GM12875 (cell line): ENCODE data around the gene EARS2.

Source experiments
- H3K4me3 ChIP-seq: one replicate; pipeline ENCODE4 v1.5.1; 2011; ENCODE audit warnings: low read depth, low read length, control low read depth
- CTCF ChIP-seq: IDR thresholded peaks from 2 replicates; pipeline ENCODE4 v1.5.1; 2011; ENCODE audit warnings: low read depth, mild to moderate bottlenecking, control low read depth, inconsistent platforms, low read length, moderate library complexity, borderline replicate concordance; ENCODE audit not compliant: insufficient read depth

Gene EARS2

DNA sequence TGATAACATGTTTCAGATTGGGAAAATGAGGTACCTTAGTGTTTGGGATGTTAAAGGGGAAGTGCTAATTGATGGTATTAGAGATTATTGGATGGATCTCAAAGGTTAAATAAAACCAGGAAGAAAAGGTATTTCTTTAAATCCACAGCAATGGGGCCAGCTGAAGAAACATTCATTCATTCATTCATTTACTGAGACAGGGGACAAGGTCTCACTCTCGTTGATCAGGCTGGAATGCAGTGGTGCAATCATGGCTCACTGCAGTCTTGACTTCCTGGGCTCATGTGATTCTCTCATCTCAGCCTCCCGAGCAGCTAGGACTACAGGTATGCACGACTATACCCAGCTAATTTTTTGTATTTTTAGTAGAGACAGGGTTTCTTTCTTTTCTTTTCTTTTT lies 19.8 kb downstream of the EARS2 start:
- H3K4me3 ChIP-seq = no peak overlapping the region
- no peak for TF ChIP-seq CTCF

DNA sequence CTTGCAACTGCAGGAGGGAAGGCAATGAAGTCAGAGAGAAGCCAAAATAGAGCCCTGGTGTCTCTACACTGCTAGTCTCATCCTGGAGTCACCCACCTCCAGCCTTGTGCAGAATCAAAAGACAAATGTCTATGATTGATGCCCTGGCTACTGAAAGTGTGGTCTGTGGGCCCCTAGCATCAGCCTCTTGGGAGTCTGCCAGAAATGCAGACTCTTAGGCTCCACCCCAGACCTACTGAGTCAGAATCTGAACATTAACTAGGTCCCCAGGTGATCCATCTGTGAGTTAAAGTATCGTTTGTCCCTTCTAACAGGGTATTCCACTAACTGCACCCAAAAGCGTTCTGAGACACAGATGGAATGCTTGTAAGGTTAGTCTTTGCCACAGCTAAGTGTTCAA lies 21.2 kb downstream of the EARS2 start:
- TF ChIP-seq CTCF = no peak
- no peak overlapping the region for H3K4me3 ChIP-seq

DNA sequence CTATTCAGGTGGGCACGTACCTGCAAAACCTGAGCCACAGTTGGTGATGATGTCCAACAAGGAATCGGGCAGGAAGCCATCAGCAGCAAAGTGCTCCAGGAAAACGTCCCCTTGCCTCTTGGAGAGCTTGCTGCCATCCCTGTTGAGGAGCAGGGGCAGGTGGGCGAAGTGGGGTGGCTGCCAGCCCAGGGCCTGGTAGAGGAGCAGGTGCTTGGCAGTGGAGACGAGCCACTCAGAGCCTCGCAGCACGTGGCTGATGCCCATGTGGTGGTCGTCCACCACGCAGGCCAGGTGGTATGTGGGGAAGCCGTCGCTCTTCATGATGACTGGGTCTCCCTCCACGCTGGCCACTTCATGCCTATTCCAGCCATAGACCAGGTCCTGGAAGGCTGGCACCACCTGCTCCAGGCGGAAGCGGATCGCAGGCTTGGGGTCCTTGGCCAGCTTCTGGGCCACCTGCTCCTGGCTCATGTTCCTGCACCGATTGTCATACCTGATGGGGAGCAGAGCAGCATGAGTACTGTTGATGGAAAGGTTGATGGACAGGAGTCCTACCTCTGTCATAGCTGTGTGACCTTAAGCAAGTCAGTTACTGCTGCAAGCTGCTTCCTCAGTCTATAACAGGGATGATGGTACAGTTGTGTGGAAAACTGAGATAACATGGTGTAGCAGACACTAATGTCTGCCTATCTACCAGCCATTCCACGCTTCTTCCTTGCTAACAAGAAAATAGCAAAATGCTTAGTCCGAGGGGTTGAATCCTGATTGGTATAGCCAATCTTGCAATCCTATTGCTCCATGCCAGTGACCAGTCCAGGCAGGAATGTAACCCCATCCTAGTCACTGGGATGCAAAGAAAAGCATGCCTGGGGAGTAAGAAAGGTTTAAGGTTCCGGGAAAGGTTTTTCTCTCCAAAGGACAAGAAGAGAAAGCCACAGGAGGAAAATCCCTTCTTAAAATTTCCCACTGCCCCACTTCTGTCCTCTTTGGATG lies 22.0 kb downstream of the EARS2 start:
- TF ChIP-seq CTCF = no peak
- H3K4me3 ChIP-seq = no peak overlapping the region

DNA sequence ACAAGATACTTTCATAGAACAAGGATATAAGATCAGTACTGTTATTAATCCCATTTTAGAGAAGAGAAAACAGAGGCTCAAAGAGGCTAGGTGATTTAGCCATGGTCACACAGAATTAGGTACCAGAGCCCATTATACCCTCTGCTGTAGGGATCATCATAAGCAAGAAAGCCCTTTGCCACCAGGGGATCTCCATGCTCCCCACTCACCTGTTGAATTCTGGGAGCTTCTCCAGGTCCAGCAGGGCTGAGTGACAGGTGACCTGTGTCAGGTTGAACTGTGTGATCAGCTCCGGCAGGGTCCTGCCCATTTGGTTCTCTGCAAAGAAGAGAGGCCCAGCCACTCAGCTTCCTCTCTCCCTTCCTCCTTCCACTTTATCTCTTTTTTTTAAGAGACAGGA lies 24.7 kb downstream of the EARS2 start:
- no peak overlapping the region for H3K4me3 ChIP-seq
- TF ChIP-seq CTCF = no peak

GRCh38 chr16:23530062-23530461 lies 27.1 kb downstream of the EARS2 start:
- TF ChIP-seq CTCF = no peak
- H3K4me3 ChIP-seq = no peak overlapping the region

DNA sequence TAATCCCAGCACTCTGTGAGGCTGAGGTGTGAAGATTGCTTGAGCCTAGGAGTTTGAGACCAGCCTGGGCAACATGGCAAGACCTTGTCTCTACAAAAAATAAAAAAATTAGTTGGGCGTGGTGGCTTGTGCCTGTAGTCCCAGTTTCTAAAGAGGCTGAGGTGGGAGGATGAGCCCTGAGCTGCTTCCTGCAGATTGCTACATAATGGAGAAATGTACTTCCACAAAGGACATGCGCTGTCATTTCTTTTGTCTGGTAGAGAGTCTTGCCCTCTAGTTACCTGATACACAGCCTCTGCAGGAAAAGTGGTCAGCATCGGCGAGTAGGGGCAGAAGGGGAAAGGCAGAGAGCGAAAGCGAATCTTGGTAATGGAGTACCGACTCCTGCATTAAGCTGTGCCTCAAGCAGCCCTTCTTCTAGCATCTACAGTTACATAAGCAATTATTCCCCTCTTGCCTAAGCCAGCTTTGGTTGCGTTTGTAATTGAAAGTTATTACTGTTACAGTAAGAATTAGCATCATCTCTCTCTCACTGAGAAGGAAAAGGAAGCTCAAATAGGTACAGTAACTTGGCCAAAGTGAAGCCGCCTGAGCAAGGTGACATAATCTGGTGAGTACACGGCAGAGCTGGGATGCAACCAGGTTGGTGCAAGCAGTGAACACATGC lies 28.4 kb downstream of the EARS2 start:
- no peak for TF ChIP-seq CTCF
- no peak overlapping the region for H3K4me3 ChIP-seq
